ENCODE results near the gene WWOX.

The WWOX gene

DNA sequence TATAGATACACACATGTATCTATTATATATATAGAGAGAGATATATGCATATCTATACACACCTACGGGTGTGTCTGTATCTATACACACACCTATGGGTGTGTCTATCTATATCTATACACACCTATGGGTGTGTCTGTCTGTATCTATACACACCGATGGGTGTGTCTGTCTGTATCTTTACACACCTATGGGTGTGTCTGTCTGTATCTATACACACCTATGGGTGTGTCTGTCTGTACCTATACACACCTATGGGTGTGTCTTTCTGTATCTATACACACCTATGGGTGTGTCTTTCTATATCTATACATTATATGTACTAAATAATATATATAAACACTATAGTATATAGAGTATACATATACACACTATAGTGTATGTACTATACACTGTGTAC lies 762.6 kb downstream of the WWOX start:
- TF ChIP-seq, protein P1, sequence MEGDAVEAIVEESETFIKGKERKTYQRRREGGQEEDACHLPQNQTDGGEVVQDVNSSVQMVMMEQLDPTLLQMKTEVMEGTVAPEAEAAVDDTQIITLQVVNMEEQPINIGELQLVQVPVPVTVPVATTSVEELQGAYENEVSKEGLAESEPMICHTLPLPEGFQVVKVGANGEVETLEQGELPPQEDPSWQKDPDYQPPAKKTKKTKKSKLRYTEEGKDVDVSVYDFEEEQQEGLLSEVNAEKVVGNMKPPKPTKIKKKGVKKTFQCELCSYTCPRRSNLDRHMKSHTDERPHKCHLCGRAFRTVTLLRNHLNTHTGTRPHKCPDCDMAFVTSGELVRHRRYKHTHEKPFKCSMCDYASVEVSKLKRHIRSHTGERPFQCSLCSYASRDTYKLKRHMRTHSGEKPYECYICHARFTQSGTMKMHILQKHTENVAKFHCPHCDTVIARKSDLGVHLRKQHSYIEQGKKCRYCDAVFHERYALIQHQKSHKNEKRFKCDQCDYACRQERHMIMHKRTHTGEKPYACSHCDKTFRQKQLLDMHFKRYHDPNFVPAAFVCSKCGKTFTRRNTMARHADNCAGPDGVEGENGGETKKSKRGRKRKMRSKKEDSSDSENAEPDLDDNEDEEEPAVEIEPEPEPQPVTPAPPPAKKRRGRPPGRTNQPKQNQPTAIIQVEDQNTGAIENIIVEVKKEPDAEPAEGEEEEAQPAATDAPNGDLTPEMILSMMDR (conservative IDR thresholded peaks at IDR 0.05; ENCODE audit: low read depth, low read length) = no peak
- no peaks in the 10 kb centered on the region for H3K4me1 ChIP-seq (ENCODE audit: low read depth, poor library complexity, severe bottlenecking)

DNA sequence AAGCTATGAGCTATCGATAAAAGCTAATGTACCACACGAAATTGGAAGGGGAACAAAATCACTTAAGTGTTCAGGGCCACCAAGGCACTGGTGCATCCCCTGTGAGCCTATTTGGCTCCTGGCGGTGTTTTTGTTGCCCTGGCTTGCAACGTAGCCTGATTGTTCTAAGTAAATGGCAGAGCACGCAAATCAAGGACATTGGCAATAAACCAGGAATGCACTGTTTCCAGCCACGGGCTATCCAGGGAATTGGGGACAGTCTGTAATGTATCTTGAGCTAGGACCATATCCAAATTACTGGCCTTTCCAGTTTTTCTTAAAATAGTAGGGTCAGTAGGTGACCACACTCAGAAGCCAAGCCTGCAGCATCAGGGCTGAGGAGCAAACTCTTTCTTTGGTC lies 767.1 kb downstream of the WWOX start:
- H2AFZ ChIP-seq (ENCODE audit: low read depth) = no peak overlapping the region
- H3K4me2 ChIP-seq = no peak overlapping the region
- H3K4me3 ChIP-seq (IDR thresholded peaks at IDR 0.05; ENCODE audit: insufficient read depth, low read depth, low read length) = no peak overlapping the region
- H3K27me3 ChIP-seq (ENCODE audit: insufficient read depth, low read depth) = no peaks in the 10 kb centered on the region
- H3K27ac ChIP-seq = no peak overlapping the region
- no peaks in the 10 kb centered on the region for H3K79me2 ChIP-seq (ENCODE audit: insufficient read depth, low read depth)
- no peaks in the 10 kb centered on the region for H4K20me1 ChIP-seq (ENCODE audit: insufficient read depth)
- TF ChIP-seq, protein P1 (conservative IDR thresholded peaks at IDR 0.05; ENCODE audit: low read depth, low read length) = no peak
- H3K4me1 ChIP-seq (ENCODE audit: low read depth, poor library complexity, severe bottlenecking) = no peaks in the 10 kb centered on the region
- H3K36me3 ChIP-seq (ENCODE audit: insufficient read depth) = no peaks in the 10 kb centered on the region
- no peak overlapping the region for H3K9ac ChIP-seq

More for the DNA sequence above, 762.6 kb downstream of the WWOX start:
- Histone ChIP-seq H3K27me3 (ENCODE audit: insufficient read depth, low read depth) (no peaks in the 10 kb centered on the region), H3K4me3 (IDR thresholded peaks at IDR 0.05; ENCODE audit: insufficient read depth, low read depth, low read length) (no peak overlapping the region), H3K9ac (no peak overlapping the region), H4K20me1 (ENCODE audit: insufficient read depth) (no peaks in the 10 kb centered on the region), H3K36me3 (ENCODE audit: insufficient read depth) (no peaks in the 10 kb centered on the region), H3K4me2 (no peak overlapping the region), H3K79me2 (ENCODE audit: insufficient read depth, low read depth) (no peaks in the 10 kb centered on the region), H2AFZ (ENCODE audit: low read depth) (no peak overlapping the region), H3K27ac (no peak overlapping the region)

DNA sequence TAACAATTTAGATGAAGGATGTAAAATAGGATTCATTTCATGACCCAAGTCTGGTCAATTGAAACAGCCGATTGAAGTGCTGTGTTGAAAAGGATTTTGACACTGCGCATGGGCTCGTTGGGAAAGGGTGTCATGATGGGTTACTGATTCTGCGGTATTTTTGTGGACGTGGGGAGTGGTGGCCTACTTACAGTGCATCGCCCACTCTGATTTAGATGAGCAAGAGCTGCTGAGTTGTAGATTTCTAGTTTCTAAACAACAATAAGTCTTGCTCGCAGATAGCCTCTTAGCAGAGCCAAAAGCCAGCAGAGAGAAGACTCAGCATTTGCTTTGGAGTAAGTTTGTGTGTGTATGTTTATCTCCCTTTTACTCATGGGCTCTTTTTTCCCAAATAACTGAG lies 770.0 kb downstream of the WWOX start:
- TF ChIP-seq, protein P1 (conservative IDR thresholded peaks at IDR 0.05; ENCODE audit: low read depth, low read length) = no peak
- Histone ChIP-seq H3K4me2 (no peak overlapping the region), H3K4me1 (ENCODE audit: low read depth, poor library complexity, severe bottlenecking) (no peaks in the 10 kb centered on the region)

DNA sequence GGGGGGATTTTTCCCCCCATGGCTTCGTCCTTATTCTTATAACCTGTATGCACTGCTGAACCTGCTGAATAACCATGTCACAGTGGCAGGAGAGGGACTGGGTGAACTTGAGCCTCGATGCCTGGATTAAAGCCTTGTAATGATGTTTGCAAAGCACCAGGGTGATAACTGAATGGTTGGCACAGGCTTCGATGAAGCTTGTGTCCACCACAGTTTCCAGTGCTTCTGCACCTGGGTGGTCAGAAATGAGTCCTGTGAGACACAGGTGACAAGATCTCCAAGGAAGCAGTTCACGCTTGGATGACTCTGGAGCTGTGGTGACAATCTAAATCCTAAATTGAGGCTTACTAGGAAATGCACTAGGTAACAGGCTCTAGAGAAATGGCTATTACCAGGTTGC lies 771.8 kb downstream of the WWOX start:
- Histone ChIP-seq H3K79me2 (ENCODE audit: insufficient read depth, low read depth) (no peaks in the 10 kb centered on the region), H2AFZ (ENCODE audit: low read depth) (no peak overlapping the region), H3K27me3 (ENCODE audit: insufficient read depth, low read depth) (no peaks in the 10 kb centered on the region), H3K36me3 (ENCODE audit: insufficient read depth) (no peaks in the 10 kb centered on the region), H4K20me1 (ENCODE audit: insufficient read depth) (no peaks in the 10 kb centered on the region), H3K4me3 (IDR thresholded peaks at IDR 0.05; ENCODE audit: insufficient read depth, low read depth, low read length) (no peak overlapping the region), H3K9ac (no peak overlapping the region), H3K27ac (no peak overlapping the region), H3K4me2 (no peak overlapping the region), H3K4me1 (ENCODE audit: low read depth, poor library complexity, severe bottlenecking) (no peaks in the 10 kb centered on the region)
- TF ChIP-seq, protein P1 (conservative IDR thresholded peaks at IDR 0.05; ENCODE audit: low read depth, low read length) = no peak

More for the DNA sequence above, 770.0 kb downstream of the WWOX start:
- no peaks in the 10 kb centered on the region for H3K36me3 ChIP-seq (ENCODE audit: insufficient read depth)
- H3K4me3 ChIP-seq (IDR thresholded peaks at IDR 0.05; ENCODE audit: insufficient read depth, low read depth, low read length) = no peak overlapping the region
- H3K79me2 ChIP-seq (ENCODE audit: insufficient read depth, low read depth) = no peaks in the 10 kb centered on the region
- no peak overlapping the region for H2AFZ ChIP-seq (ENCODE audit: low read depth)
- no peaks in the 10 kb centered on the region for H4K20me1 ChIP-seq (ENCODE audit: insufficient read depth)
- no peak overlapping the region for H3K9ac ChIP-seq
- no peaks in the 10 kb centered on the region for H3K27me3 ChIP-seq (ENCODE audit: insufficient read depth, low read depth)
- no peak overlapping the region for H3K27ac ChIP-seq

All from KMS-11 (cell line).